SU-DHL-6 (cell line): ENCODE results near the gene MTHFD2.

Experiments used
- CTCF ChIP-seq: fragments of 200-600 bp; sonication (generic); IDR thresholded peaks from one replicate; pipeline ENCODE4 v1.5.1; 2017; ENCODE audit warnings: antibody characterized with exemption, mild to moderate bottlenecking, low read length, moderate library complexity; ENCODE audit not compliant: insufficient read depth, poor library complexity, severe bottlenecking
- EZH2phosphoT487 ChIP-seq: fragments of 200-600 bp; sonication (generic), shearing (Covaris generic); conservative IDR thresholded peaks from 2 replicates; pipeline ENCODE4 v1.6.1; 2018; ENCODE audit warnings: mild to moderate bottlenecking, antibody characterized with exemption, low read length, moderate library complexity, mixed read lengths

- TF ChIP-seq CTCF = no peak
- TF ChIP-seq EZH2phosphoT487 = no peak
These were observed 6.0 kb downstream of the MTHFD2 start for GRCh38 chr2:74204436-74204835.
